NCI-H2081 treated with DMSO at 0.1 percent for 48 hours (cell line): ENCODE measurements around the gene KCNMB2.

Experiments
- DNase-seq: peaks from one replicate; lab custom pipeline; 2025; lab: John Stamatoyannopoulos, UW

KCNMB2 gene

DNA sequence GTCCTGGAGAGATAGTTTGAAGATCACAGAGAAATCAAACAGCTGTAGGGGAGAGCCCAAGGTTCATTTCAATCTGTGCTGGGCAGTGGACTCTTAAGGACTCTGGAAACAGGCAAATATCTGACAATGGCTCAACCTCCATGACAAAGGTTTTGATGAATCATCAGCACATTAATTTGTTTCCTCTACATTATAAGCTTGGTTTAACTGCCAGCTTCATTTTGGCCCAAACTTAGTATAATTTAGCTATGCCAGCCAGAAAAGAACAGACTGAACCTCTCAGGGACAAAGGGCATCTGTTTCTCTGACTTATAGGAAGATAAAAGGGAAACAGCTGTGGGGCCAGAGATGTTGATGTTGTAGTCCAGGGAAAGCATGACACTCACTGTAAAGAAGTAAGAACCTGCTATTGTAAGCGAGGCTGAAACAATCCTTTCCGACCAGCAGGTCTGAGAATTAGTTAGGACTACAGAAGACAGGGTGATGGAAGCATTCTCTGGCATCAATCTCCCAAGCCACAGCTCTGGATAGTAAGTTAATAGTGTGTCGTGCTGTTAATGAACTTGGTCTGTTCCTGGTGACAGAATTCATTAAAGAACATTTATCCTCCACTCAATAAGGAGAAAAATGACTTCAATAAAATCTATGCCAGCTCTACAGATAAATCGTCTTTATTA is 110.1 kb downstream of the KCNMB2 start:
- DNase-seq, result peak; percentile 29

DNA sequence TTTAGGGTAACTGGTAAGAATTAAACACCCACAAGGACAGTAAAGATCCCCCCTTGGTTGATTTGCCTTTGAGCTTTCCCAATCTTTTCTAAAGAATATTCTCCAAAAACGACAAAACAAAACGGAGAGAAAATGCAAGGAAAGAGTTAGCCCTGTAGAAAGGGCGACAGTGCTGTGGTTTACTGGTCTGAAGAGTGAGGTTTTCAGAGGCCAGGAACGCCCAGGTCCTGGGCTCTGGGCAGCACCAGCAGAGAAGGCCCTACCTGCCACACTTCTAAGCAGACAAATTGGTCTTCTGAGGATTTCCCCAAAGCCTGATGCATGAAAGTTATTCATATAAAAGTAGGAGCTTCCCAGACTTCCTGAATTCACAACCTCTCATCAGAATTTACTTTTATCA is 119.3 kb downstream of the KCNMB2 start:
- no peak for DNase-seq

DNA sequence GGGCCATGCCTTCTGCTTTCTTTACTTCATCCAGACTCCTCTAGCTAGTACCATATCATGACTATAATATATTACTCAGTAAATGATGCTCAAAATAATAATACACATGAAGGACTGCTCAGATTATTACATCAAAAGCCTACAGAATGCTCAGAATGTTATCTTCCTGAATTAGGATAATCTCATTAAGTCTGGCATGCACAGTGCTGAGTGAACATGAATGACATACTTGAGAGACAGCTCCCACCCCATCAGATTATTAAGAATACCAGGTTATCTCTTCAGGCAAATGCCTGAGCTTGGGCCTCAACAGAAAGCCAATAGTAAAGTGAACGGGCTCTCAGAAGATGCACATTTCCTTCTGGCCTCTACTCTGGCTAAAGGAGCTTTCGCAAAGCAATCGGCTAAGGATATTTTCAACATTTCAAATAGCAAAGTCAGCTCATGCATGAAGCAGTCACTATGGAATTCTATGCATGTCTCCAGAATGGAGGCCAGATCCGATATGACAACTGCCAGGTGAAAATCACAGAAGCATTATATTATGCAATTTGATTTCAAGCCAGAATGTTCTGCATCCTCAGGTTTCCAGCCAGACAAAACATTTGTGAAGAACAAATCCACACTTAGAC is 122.6 kb downstream of the KCNMB2 start:
- no peak for DNase-seq

DNA sequence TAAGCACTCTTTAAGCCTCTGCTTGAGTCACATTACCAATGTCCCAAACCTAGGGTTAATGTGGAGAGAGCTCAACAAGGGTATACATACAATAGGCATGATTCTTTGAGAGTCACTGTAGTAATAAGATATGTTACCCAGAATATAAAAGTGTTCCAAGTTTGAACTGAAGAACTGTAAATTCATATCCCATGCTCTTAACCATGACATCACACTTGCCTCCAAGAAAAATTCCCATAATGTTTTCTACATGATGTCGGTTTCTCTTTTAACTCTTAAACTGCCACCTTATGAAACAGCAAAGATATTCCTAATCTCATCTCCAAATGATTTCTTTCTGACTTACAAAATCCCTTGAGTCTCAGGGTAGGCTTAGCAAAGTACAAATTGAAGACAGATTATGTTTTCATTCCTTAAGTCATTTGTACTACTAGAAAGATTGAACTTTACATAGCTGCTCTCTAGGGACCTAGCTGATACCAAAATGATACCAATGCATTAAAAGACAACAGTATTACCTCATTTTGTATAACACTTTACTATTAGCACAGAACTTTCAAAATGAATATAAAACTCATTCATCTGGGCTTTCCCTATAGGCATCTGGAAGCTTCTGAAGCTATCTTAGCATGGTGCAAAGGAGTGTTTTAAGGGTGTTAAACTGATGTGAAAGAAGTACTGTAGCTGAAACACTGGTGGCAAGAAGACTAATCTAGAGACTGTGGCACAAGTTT is 127.1 kb downstream of the KCNMB2 start:
- no peak for DNase-seq

DNA sequence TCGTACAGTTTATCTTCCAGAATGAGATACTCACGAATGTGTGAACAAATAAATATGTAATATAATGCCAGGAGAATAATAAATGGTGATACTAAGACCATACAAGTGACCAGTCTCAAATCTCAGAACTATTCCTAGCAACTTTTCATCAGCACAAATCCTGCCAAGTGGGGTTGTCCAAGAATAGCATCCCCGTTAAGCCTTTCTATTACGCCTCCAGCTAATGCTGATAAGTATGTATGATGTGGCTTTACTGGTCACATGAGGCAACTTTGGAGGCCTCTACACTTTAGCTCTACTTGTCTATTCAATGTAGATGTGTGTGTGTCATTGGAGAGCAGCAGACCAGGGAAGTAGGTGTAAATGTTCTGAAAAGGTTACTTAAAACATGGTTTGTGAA is 129.5 kb downstream of the KCNMB2 start:
- DNase-seq, result no peak

DNA sequence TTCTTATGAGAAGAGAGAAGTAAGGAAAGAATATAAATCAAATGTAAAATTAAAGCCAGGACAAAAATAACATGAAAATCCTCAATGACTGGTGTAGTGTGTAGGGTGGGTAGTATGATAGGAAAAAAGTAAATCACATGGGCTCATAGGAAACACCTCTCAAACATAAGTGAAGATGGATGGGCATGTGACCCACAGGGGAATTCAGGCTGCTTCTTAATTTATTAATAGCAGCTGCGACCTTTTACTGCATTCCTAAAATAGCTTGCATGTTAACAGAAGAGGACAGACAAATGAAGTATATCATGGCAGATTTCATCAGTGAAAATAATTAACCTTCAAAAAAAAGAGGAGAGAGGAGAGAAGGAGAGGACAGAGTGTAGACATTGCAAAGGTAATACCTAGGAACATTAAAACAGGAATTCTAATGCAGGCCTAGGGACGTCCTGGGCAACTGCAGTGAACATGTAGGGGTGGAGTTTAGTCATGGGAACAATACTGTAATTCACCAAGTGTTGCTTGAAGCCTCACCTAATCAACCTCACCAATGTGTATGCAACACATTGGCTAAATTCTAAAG is 132.9 kb downstream of the KCNMB2 start:
- DNase-seq, result no peak

DNA sequence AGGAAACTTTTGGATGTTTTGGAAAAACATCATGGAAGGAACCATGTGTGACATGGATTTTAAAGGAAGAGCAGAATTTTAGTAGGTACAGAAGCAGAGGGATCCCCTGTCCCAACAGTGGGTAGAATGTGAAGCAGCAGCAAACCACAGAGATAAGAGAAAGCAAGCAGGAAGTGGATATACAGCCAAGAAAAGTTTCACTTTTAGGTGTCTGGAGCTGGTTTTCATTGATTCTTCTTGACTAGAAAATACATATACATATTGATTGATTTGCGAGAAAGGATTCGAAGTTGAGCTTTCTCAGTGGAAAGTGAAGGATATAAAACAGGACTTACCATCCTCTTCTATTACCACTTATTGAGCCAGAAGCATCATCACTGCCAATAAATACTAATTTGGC is 133.5 kb downstream of the KCNMB2 start:
- DNase-seq, result no peak

DNA sequence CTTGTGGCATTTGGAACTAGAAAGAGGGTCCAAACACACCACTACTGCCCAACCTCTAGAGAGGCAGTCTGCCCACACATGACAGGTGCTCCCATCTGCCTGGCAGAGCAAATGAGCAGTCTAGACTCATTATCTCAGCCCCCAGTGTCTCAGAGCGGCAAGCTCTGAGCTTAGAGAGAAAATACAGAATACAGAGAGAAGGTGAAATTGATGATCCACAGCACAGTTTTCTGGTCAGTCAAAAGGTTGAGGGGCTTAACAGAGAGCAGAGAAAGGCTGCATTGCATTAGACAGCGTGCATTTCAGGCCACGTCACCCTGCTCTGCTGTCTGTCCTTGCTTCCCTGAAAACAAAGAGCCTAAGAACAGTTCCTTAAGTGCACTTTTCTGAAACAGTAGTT is 135.1 kb downstream of the KCNMB2 start:
- no peak for DNase-seq

DNA sequence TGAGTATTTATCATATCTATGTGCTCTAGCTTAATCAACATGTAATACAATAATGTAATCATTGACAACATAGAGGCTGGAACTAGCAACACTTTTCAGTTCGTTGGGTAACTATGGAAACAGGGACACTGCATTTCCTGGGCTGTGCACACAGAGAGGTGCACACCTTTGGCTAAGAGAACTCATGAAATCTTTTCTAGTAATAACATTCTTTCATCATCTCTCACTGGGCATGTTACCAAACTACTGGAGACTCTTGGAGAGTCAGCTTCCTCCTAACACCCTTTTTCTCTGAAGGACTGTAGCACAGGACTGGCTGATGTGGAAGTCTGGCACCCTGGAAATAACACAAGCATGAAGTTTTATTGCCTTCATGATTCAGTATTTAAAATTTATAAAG is 135.6 kb downstream of the KCNMB2 start:
- DNase-seq, result no peak

DNA sequence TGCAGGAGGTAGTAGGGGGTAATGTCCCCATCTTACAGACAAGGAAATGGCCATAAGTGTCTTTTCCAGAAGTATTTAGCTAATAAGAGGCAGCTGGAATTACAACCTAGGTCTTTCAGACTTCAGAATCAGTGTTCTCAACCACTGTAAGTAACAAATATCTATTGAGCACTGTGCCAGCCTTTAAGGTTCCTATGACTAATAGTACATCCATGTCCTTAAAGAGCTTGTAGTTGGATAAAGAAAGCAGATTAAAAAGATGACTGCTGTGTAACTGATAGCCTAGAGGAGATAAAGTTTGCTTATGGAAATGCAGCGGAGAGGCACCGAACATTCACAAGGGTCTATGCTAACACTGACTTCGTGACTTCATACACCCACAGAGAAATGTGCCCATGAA is 136.0 kb downstream of the KCNMB2 start:
- DNase-seq, result no peak

DNA sequence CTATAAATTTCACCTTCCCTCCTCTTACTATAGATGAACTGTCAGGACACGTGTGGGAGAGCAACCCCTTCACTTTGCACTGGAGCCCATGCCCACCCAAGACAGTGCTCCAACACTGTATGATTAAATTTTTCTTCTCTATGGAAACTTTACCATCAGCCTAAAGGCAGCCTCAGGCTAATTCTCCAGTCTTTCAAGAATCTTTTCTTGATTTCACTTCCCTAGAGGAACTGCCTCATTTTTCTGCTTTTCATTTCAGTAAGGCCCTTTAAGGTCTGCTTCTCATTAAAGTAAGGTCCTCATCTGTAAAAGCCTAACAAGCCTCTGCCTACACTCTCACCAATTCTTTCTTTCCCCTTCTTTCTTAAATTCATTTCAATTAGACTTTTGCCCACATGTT is 137.3 kb downstream of the KCNMB2 start:
- no peak for DNase-seq

DNA sequence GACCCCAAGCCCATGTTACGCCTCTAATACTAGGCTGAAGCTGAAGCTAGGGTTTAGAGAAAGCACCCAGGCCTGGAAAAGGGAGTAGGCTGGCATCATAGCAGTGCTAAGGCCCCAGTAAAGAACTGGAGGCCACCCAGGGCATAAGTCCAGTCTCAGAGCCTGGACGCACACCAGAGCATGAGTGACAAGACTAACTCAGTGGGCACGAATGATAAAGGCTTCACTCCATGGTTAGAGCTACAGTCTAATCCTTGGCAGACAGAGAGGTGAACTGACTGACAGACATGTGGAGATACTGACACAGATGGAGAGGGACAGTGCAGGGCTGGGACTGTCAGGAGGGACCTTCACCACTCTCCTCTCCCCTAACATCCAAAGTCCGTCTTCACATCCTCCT is 139.8 kb downstream of the KCNMB2 start:
- DNase-seq, result no peak

DNA sequence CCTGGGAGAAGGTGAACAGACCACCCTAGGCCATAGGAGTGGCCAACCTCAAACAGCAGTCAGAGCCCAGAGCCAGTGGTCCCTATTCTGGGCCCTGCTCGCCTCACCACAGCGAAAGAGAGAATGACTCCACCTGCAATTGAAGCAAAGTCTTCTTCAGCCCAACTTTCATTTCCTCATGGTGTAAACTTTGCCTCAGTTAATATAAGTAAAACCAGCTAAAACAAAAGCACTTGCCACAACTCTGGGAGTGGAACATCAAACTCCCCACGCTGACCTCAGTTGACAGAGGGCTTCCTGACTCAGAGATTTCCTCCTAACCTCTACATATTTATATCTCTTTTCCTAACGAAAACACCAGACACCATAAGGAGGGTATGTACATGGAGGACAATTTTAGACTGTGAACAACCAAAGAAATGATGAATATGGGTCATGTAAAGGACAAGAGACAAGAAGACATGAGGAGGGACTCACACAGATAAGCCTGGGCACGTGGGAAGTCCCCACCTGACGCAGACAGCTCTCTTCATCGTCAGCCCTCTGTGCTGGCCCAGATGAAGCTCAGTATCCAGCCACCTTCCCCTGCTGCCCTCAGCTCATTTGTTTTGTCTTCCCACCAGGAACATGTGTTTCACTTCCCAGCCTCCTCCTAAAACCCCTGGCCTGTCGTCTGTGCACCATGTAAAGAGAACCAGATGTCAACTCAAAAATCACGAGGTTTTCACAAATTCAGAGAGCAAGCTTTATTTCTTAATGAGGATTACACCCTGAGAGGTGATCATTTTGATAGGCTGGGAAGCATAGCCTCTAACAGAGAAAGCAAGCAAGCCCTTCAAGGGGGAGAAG is 140.9 kb downstream of the KCNMB2 start:
- DNase-seq, result no peak

DNA sequence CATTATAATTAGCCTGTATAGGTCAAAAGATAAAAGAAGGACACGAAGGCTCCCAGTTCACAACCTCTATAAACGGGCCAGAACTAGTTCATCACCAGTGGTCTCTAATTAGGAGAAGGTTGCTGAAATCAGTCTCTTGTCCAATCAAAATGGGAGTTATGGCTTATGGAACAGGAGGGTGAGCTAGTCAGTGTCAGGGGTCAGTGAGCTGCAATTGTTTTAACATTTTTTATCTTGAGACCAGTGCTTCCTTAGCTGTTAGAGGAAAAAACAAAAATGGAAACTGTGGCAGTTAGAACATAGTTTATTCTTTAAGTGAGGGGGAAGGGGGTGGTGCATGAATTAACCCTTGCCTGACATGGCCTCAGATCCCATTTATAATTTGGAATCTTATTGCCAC is 141.7 kb downstream of the KCNMB2 start:
- DNase-seq, result no peak

DNA sequence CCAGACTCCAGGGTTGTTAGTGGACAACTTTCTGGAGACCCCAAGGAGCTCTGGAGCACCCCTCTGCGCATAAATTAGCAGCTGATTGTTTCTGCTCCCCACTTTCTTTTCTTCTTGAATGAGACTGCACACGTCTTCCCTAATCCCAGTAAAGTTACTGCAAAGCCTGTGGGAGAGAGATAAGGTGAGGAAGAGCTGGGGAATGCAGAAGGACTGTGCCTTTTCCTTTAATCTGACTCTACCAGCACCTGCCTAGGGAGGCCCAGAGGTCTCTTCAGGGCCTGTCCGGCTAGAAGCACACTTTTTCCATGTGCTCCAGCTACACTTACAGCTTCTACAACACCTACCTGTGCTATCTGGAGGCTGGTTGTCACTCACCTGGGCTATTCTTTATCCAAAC is 143.8 kb downstream of the KCNMB2 start:
- no peak for DNase-seq

DNA sequence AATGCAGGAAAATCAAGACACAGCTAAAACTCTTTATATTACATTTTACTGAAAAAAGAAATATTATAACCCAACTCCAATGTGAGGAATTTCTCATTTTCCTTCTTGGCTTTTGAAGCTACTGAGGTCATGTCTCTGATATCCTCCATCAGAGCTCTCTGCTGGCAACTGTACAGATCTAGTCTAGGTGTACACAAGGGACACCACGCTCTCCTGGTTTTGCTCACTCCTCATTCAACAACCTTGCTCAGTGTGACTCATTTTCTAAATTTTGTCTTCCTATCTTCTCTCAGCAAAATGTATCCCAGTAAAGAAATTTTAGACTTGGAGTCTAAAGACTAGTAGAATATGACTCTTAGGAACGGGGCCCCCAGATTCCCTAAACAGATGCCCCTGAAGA is 144.3 kb downstream of the KCNMB2 start:
- no peak for DNase-seq

DNA sequence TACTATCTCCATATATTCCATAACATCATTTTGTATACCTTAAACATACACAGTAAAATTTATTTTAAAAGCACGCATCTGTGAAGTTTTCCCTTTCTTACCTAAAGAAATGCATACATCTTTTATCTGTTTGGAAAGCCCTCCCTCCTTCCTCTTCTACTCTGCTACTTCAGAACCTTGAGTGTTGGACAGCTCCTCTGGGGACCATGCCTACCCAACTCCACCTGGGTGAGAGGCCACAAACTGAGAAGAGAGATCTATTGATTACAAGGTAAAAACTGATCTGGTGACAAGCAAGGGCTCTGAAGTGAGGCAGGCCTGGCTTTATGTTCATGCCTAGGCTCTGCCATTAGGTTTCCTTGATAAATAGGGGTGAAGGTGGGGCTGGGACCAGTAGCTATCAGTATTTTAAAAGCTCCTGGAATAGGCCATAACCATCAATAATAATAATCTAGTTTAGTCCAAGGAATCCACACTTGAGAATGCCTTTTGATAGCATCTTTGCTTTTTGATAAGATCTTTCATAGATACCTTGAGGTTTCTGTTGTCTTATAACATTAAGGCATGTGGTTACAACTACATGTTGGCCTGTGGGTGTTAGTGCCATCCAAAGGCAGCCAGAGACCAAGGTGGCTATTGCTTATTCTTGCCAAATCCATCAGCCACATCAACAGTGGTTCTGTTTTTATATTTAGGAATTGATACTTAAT is 148.8 kb downstream of the KCNMB2 start:
- no peak for DNase-seq

DNA sequence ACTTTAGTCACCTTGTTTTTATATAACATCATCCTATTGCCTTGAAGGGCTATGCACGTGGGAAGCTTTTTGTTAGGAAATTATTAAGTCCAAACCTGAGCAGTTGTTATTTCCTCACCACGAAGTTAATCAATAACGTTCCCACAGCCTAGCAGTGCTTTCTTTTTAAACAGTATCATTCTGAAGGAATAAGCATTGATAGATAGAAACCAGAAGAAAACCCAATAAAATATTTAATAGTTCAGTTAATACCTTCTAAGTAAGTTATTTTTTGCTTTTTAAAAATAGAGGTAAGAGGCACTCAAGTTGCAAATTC is 149.3 kb downstream of the KCNMB2 start:
- DNase-seq, result no peak

DNA sequence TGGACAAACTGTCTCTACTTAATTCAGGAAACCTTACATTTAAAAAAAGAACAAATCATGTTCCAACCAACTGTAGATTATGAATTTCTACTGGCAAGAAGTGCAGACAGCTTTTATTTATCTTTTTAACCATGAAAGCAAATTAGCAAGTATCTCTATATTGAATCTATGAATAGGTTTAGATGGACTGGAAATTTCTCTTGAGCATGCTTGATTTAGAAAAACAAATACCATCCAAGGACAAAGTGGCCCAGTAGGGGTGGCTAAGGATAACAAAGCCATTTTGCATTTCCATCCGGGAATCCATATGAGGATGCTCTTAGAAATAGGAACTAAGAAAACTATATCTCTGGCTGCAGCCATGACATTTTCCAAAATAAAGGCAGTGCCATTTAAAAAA is 150.6 kb downstream of the KCNMB2 start:
- no peak for DNase-seq

DNA sequence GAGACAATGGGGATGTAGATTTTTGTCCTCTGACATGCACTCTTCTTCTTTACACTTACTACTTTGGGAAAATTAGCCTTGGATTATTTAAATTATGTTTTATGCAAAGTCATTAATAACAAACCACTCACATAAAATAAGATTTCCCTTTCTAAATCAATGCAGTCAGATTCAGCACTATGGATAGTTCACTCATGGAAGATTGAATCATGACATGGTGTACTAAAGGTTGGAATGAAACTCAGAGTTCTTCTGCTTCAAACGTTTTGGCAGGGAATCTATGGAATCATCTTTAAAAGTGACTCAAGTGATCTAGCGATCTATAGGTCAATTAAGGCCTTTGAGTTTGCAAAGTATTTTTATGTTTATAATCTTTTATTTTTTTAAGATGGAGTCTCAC is 154.3 kb downstream of the KCNMB2 start:
- no peak for DNase-seq

DNA sequence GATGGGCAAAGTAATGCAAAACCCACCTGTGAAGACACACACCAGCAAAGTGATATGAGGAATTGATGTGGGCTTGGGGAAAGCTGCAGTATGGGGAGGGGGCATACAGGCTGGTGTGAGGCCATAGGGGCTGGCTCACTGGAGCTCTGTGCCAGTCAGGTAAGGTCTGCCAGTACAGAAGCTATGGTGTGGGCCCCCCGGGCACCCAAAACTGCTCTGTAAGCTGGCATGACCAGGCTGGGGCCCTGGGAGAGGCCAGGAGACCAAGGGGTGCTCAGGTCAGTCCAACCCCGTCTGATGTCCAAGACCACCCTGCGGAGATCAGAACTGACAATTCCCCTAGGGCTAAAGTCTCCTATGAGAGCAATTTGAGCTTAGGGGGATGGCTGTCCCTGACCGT is 163.1 kb downstream of the KCNMB2 start:
- DNase-seq, result no peak

DNA sequence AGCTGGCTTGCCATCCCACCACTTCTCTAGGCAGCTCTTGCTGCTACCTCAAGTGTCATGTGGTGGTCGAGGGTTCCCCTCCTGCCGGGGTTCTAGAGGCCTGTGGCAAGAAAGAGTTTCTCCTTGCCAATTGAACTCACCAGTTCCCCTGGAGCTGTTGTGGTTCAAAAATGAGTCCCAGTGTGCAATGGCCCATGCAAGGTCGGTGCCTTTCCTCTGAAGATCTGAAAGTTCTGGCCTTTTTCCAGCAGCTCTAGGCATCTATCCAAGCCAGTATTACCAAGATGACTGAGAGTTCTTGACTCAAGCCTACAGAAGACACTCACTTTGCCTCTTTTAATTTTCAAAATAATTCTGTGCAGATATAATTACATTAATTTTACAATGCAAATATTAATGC is 163.6 kb downstream of the KCNMB2 start:
- DNase-seq, result no peak
